HUES64 (cell line): ENCODE results near the gene OR2T12.
"Not testable (repeated sequence)": the region's sequence is repeated elsewhere in the genome, so short reads cannot be mapped to it uniquely, and the experiment has no call there.

Experiments
- H3K27ac ChIP-seq: 2 replicates; pipeline ENCODE4 v1.7.0; 2013; ENCODE audit warnings: low read depth, low read length, inconsistent platforms
- H3K27me3 ChIP-seq: 2 replicates; pipeline ENCODE4 v1.6.1; 2013; ENCODE audit warnings: mild to moderate bottlenecking, low read length; ENCODE audit not compliant: insufficient read depth
- H3K36me3 ChIP-seq: 2 replicates; pipeline ENCODE4 v1.6.1; 2013; ENCODE audit warnings: mild to moderate bottlenecking, low read length; ENCODE audit not compliant: insufficient read depth
- H3K4me1 ChIP-seq: 2 replicates; pipeline ENCODE4 v1.6.1; 2013; ENCODE audit warnings: mild to moderate bottlenecking, low read length, moderate library complexity; ENCODE audit not compliant: insufficient read depth
- H3K4me3 ChIP-seq: 2 replicates; pipeline ENCODE4 v1.5.1; 2013; ENCODE audit warnings: mild to moderate bottlenecking, low read length, moderate library complexity
- H3K9ac ChIP-seq: 2 replicates; pipeline ENCODE4 v1.6.1; 2013; ENCODE audit warnings: mild to moderate bottlenecking, low read depth, low read length
- H3K9me3 ChIP-seq: 2 replicates; pipeline ENCODE4 v1.6.1; 2013; ENCODE audit warnings: low read depth, low read length; ENCODE audit not compliant: insufficient read depth
- WGBS: fragments of 150-250, 120-280 bp; methylation state at CpG from one replicate; pipeline ENCODE4 v1.1.7; 2013; ENCODE audit warnings: missing lambda C conversion rate; 5-methylcytosine and 5-hydroxymethylcytosine counted together

The OR2T12 gene

GRCh38 chr1:248268178-248268577 lies 35.0 kb downstream of the OR2T12 start:
- Histone ChIP-seq H3K4me3 (no peak overlapping the region), H3K27me3 (no peaks in the 10 kb centered on the region), H3K9ac (no peak overlapping the region), H3K9me3 (peaks cover 84% of the 10 kb centered on the region), H3K36me3 (no peaks in the 10 kb centered on the region), H3K27ac (no peak overlapping the region), H3K4me1 (no peaks in the 10 kb centered on the region)
- 90% methylated on average over 3 of the region's 4 CpGs for WGBS

GRCh38 chr1:248259309-248259708 lies 43.9 kb downstream of the OR2T12 start:
- H3K36me3 ChIP-seq, H3K9ac ChIP-seq, H3K4me1 ChIP-seq, H3K27me3 ChIP-seq, H3K27ac ChIP-seq, H3K4me3 ChIP-seq: not testable (repeated sequence)
- H3K9me3 ChIP-seq = peaks cover 55% of the 10 kb centered on the region
- no CpG with 5 or more reads among the region's 1 CpG for WGBS

GRCh38 chr1:248243204-248243603 lies 60.0 kb downstream of the OR2T12 start:
- H3K27ac ChIP-seq = no peak overlapping the region
- H3K9ac ChIP-seq = no peak overlapping the region
- H3K4me1 ChIP-seq = no peaks in the 10 kb centered on the region
- WGBS = 51% methylated on average over 14 of the region's 14 CpGs
- no peak overlapping the region for H3K4me3 ChIP-seq
- no peaks in the 10 kb centered on the region for H3K36me3 ChIP-seq
- peaks cover 95% of the 10 kb centered on the region for H3K9me3 ChIP-seq
- H3K27me3 ChIP-seq = no peaks in the 10 kb centered on the region
